Measurements from ENCODE around the gene GLOD4. TPM values are rescaled to one million over a fixed set of nuclear protein-coding genes. Genes with fewer than 3 reads are reported as not detected.

Gene GLOD4
- total and polyA plus RNA-seq, 8 donors, result 6.4 to 213 (median 86.6) TPM

- DNase-seq, result peak; percentile 37 to 68
- WGBS, 5 donors, result 75 to 90% (median 82%) methylated on average over 5 of the region's 5 CpGs
Observed at GRCh38 chr17:728911-729310, 53.2 kb downstream of the GLOD4 start.

GRCh38 chr17:726271-726919, 55.7 kb downstream of the GLOD4 start:
- 24 to 59% (median 30%) methylated on average over 20 of the region's 20 CpGs for WGBS, 5 donors
- Histone ChIP-seq H3K4me1 (peaks cover 0 to 38% (median 22%) of the 10 kb centered on the region in 4 donors), H3K9me3 (no peaks in the 10 kb centered on the region), H3K36me3 (no peaks in the 10 kb centered on the region), H3K4me3 (peak overlapping the region in 1 of 4 donors; percentile 16), H3K27me3 (no peaks in the 10 kb centered on the region), H3K27ac (peak overlapping the region; percentile 73 to 88 (median 78))
- intact Hi-C loops (cut with DNase I; ENCODE audit: low total_unique reads), result no loop called here
- no peak for TF ChIP-seq EP300 (IDR thresholded peaks at IDR 0.05)
- TF ChIP-seq POLR2A (IDR thresholded peaks at IDR 0.05), result no peak
- peak in 1 of 3 donors; percentile 7 for TF ChIP-seq POLR2AphosphoS5 (IDR thresholded peaks at IDR 0.05)
- TF ChIP-seq CTCF (IDR thresholded peaks at IDR 0.05), result no peak
- DNase-seq, result peak; percentile 62 to 85

More at GRCh38 chr17:728911-729310, 53.2 kb downstream of the GLOD4 start:
- TF ChIP-seq POLR2AphosphoS5 (IDR thresholded peaks at IDR 0.05) (no peak), CTCF (IDR thresholded peaks at IDR 0.05) (no peak), POLR2A (IDR thresholded peaks at IDR 0.05) (no peak)
- intact Hi-C loops (cut with DNase I; ENCODE audit: low total_unique reads), result no loop called here
- Histone ChIP-seq H3K9me3 (no peaks in the 10 kb centered on the region), H3K4me1 (peaks cover 9 to 56% (median 40%) of the 10 kb centered on the region in 4 donors), H3K4me3 (no peak overlapping the region), H3K27me3 (no peaks in the 10 kb centered on the region), H3K27ac (peak overlapping the region in 3 of 5 donors; percentile 5 to 94 (median 44)), H3K36me3 (no peaks in the 10 kb centered on the region)

- WGBS, 5 donors, result 23 to 48% (median 44%) methylated on average over 12 of the region's 12 CpGs
- Histone ChIP-seq H3K4me3 (peak overlapping the region in 1 of 4 donors; percentile 16), H3K27ac (peak overlapping the region; percentile 73 to 88 (median 78)), H3K36me3 (peaks cover 0 to 3% (median 0%) of the 10 kb centered on the region in 4 donors), H3K4me1 (peaks cover 0 to 32% (median 15%) of the 10 kb centered on the region in 4 donors), H3K27me3 (no peaks in the 10 kb centered on the region), H3K9me3 (no peaks in the 10 kb centered on the region)
- DNase-seq, result peak in 1 of 2 donors; percentile 26
- intact Hi-C loops (cut with DNase I; ENCODE audit: low total_unique reads), result no loop called here
- TF ChIP-seq CTCF (IDR thresholded peaks at IDR 0.05) (no peak), EP300 (IDR thresholded peaks at IDR 0.05) (no peak), POLR2AphosphoS5 (IDR thresholded peaks at IDR 0.05) (no peak), POLR2A (IDR thresholded peaks at IDR 0.05) (no peak)
Observed at GRCh38 chr17:725746-726145, 56.3 kb downstream of the GLOD4 start.

- Histone ChIP-seq H3K9me3 (no peaks in the 10 kb centered on the region), H3K4me3 (no peak overlapping the region), H3K27me3 (no peaks in the 10 kb centered on the region), H3K36me3 (peaks cover 0 to 3% (median 0%) of the 10 kb centered on the region in 4 donors), H3K27ac (peak overlapping the region in 3 of 5 donors; percentile 73 to 81 (median 78)), H3K4me1 (peaks cover 0 to 25% (median 9%) of the 10 kb centered on the region in 4 donors)
- no peak for DNase-seq
- 89 to 96% (median 94%) methylated on average over 14 of the region's 14 CpGs for WGBS, 5 donors
- intact Hi-C loops (cut with DNase I; ENCODE audit: low total_unique reads), result no loop called here
- TF ChIP-seq EP300 (IDR thresholded peaks at IDR 0.05) (no peak), CTCF (IDR thresholded peaks at IDR 0.05) (no peak), POLR2A (IDR thresholded peaks at IDR 0.05) (no peak), POLR2AphosphoS5 (IDR thresholded peaks at IDR 0.05) (no peak)
Observed at GRCh38 chr17:725084-725483, 57.0 kb downstream of the GLOD4 start.
